GM19035 (cell line): ENCODE data around the gene AGBL1.

Experiments used
- ATAC-seq: cut with Tn5 transposase; IDR thresholded peaks from one replicate; pipeline ENCODE4 v1.9.1; 2021; ENCODE audit not compliant: unreplicated experiment

AGBL1 gene

GRCh38 chr15:86572368-86572841, 492.7 kb downstream of the AGBL1 start:
- ATAC-seq, result no peak

- no peak for ATAC-seq
Measured at GRCh38 chr15:86573476-86573875, 493.8 kb downstream of the AGBL1 start.

GRCh38 chr15:86588413-86588812, 508.7 kb downstream of the AGBL1 start:
- ATAC-seq, result no peak

- ATAC-seq, result no peak
Measured at GRCh38 chr15:86590461-86590860, 510.8 kb downstream of the AGBL1 start.

- no peak for ATAC-seq
Measured at GRCh38 chr15:86591158-86591557, 511.5 kb downstream of the AGBL1 start.

GRCh38 chr15:86591994-86592735, 512.5 kb downstream of the AGBL1 start:
- ATAC-seq, result no peak

- ATAC-seq, result no peak
Measured at GRCh38 chr15:86595741-86596140, 516.1 kb downstream of the AGBL1 start.

- no peak for ATAC-seq
Measured at GRCh38 chr15:86603466-86603865, 523.8 kb downstream of the AGBL1 start.

- no peak for ATAC-seq
Measured at GRCh38 chr15:86608461-86609205, 529.0 kb downstream of the AGBL1 start.

GRCh38 chr15:86609275-86609674, 529.6 kb downstream of the AGBL1 start:
- no peak for ATAC-seq

GRCh38 chr15:86610038-86610437, 530.4 kb downstream of the AGBL1 start:
- no peak for ATAC-seq

- ATAC-seq, result no peak
Measured at GRCh38 chr15:86611417-86612040, 531.9 kb downstream of the AGBL1 start.

GRCh38 chr15:86615411-86615810, 535.7 kb downstream of the AGBL1 start:
- ATAC-seq, result no peak

- no peak for ATAC-seq
Measured at GRCh38 chr15:86615816-86616215, 536.1 kb downstream of the AGBL1 start.

- ATAC-seq, result no peak
Measured at GRCh38 chr15:86616771-86617170, 537.1 kb downstream of the AGBL1 start.

- no peak for ATAC-seq
Measured at GRCh38 chr15:86620157-86620556, 540.5 kb downstream of the AGBL1 start.

GRCh38 chr15:86620641-86621349, 541.1 kb downstream of the AGBL1 start:
- no peak for ATAC-seq

- no peak for ATAC-seq
Measured at GRCh38 chr15:86623236-86623635, 543.6 kb downstream of the AGBL1 start.

- ATAC-seq, result peak; percentile 63
Measured at GRCh38 chr15:86624261-86625036, 544.8 kb downstream of the AGBL1 start.
